ENCODE results near the gene MMP27.
A peak's percentile ranks its signal among the peaks of the same experiment; 100 is the strongest.
"Not testable (repeated sequence)": the region's sequence is repeated elsewhere in the genome, so short reads cannot be mapped to it uniquely, and the experiment has no call there.

Gene MMP27, protein sequence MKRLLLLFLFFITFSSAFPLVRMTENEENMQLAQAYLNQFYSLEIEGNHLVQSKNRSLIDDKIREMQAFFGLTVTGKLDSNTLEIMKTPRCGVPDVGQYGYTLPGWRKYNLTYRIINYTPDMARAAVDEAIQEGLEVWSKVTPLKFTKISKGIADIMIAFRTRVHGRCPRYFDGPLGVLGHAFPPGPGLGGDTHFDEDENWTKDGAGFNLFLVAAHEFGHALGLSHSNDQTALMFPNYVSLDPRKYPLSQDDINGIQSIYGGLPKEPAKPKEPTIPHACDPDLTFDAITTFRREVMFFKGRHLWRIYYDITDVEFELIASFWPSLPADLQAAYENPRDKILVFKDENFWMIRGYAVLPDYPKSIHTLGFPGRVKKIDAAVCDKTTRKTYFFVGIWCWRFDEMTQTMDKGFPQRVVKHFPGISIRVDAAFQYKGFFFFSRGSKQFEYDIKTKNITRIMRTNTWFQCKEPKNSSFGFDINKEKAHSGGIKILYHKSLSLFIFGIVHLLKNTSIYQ

GRCh38 chr11:102705626-102706025 is at the start of gene MMP27:
Gene MMP27 (minus strand): TSS chr11:102705769. CDS start chr11:102705714, 55 bp downstream.
- no peak for DNase-seq

DNA sequence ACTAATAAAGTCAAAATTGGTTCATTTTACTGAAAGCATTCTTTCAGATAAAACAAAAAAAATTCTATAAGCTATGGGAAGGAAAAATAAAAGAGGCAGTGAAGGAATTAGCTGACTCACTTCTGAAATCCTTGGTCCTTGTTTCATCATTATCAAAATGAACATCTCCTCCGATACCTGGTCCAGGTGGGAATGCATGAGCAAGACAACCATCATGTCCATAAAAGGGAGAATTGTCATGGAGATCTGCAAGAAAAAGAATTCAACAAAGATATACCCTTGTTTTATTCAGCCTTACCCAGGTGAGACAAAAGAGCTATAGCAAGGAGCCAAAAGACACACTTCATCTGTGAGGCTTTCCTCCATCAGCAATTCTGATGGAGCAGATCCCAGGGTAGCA is 47.7 kb upstream of the MMP27 start:
- DNase-seq, result no peak

DNA sequence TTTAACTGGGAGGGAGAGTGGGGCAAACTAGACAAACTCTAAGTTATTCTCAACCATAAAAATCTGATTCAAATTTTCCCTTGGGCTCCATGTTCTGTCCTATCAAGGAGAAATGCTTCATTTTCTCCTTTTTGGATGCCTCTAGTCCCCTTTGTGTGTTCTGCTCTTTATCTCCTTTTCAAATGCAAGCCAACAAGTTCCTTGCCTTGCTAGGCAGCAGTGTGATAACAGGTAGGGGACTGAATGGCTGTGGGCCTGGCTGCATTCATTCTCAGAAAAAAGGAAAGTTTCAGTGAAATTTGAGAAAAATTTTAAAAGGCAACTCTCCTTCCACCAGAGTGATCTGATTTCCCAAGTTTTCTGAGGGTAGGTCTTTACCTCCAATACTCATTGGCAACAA is 46.1 kb upstream of the MMP27 start:
- DNase-seq, result no peak

DNA sequence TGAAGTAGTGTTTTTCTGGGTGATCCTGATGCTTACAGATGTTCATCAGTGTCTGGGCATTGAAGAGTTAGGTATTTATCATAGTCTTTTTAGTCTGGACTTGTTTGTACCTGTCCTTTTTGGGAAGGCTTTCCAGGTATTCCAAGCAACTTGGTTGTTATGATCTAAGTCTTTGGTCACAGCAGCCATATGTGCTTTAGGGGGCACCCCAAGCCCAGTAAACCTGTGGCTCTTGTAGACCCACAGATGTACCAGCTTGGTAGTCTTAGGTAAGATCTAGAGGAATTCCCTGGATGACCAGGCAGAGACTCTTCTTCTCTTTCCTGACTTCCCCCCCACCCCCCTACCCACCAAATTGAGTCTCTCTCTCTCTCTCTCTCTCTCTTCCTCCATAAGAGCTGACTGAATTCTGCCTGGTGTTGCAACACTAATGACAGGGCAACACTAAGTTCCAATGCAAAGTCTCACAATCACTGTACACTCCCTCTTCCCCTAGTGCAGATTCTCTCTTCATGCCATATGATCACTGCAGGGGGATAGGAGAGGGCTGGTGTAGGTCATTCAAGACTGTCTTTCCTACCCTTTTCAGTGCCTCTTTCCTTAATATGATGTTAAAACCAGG is 43.6 kb upstream of the MMP27 start:
- no peak for DNase-seq

DNA sequence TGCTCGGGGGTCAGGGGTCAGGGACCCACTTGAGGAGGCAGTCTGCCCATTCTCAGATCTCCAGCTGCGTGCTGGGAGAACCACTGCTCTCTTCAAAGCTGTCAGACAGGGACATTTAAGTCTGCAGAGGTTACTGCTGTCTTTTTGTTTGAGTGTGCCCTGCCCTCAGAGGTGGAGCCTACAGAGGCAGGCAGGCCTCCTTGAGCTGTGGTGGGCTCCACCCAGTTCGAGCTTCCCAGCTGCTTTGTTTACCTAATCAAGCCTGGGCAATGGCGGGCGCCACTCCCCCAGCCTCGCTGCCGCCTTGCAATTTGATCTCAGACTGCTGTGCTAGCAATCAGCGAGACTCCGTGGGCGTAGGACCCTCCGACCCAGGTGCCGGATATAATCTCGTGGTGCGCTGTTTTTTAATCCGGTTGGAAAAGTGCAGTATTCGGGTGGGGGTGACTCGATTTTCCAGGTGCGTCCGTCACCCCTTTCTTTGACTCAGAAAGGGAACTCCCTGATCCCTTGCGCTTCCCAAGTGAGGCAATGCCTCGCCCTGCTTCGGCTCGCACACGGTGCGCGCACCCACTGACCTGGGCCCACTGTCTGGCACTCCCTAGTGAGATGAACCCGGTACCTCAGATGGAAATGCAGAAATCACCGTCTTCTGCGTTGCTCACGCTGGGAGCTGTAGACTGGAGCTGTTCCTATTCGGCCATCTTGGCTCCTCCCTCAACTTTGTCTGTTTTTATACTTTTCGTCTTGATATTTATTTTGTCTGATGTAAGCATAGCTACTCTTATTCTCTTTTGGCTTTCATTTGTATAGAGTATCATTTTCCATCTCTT is 41.4 kb upstream of the MMP27 start:
- DNase-seq, result not testable (repeated sequence)

DNA sequence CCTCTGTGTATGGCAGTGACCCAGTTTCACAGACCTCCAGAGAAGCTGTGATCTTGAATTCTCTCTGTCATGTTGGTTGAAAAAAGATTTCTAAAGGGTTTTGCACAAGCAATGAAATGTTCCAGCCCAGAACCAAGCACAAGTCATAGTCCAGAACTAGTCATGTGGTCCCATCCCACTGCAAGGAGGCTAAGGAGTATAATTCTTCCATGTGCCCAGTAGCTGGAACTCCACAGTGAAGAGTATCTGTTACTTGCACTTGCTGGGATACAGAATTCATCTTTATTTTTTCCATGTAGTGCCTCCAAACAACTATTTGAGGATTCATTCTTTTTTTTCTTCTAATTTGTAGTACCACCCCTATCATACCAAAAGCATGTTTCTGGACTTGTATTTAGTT is 29.1 kb upstream of the MMP27 start:
- no peak for DNase-seq

DNA sequence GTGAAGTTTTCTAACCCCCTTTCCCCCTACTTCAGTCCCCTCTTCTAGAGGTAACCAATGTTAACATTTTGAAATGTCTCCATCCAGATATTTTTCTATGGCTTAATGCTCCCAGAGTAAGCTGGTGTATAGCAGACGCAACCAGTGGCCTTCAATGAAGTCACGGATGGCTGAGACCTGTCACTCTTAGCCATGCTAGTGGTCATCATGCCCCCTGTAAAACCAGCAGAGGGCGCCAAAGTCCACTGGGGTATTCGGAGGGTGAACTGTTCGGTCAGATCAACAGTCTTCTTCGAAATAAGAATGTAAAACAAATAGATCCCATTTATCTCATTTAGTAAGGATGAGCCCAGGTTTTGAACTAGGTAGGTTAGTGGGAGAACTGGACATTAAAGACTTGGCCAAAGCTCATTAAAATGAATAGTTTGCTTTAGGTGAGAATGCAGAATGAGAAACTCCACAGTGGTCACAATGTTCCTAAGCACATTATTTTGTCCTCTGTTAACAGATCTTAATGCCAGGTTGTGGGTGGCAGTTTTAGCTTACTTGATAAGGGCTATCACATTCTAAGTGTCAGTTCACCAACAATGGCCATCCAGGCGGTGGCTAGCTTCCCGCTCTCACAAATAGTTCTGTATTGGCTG is 27.8 kb upstream of the MMP27 start:
- peak; percentile 14 to 44 for DNase-seq

DNA sequence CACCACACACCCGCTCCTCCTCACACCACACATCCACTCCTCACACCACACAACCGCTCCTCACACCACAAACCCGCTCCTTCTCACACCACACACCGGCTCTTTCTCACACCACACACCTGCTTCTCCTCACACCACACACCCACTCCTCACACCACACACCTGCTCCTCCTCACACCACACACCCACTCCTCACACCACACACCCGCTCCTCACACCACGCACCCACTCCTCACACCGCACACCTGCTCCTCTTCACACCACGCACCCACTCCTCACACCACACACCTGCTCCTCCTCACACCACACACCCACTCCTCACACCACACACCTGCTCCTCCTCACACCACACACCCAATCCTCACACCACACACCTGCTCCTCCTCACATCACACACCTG is 25.4 kb upstream of the MMP27 start:
- DNase-seq, result not testable (repeated sequence)

DNA sequence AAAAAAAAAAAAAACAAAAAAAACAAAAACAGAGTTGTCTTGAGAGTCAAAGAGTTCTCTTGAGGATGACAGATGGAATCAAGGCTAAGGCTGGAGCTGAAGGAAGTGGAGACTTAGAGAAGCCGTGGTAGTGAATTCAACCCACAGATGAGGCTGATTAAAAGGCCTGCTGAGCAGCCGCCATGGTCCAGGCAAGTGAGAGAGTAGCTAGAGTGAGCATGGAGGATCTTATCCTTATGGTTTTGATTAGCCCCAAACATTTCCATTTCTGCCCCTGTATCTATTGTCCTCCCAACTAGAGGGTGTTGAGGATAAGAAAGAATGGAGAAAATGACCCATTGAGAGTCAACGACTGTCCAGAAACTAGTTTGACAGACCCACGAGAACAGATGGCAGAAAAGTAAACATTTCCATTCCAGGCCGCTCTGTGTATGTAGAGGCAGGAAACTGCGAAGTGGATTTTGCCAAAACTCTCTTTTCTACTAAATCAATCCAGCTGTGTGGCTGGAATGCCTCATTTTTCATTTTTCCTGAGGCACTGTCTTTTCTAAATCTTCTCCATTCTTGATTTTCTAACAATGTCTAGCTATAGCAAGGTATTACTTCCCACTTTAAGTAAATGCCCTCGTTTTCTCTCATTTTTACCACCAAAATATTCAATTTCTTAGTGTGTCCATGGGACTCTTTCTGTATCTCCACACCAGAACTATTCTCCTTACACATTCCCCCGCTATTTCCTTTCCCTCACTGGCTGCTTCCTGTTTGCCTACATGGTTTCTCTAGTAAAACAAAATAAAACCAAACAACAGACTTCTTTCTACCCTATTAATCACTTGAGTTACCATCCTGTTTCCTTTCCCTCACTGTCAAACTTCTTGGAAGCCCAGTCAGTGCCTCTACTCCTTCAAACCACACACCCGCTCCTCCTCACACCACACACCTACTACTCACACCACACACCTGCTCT is 24.6 kb upstream of the MMP27 start:
- DNase-seq, result no peak

GRCh38 chr11:102727890-102728289 is 22.3 kb upstream of the MMP27 start:
- DNase-seq, result peak in 1 of 2 donors; percentile 12

GRCh38 chr11:102724904-102725500 is 19.4 kb upstream of the MMP27 start, which contains the start of gene MMP8:
Gene MMP8 (minus strand): TSS chr11:102724954. CDS start chr11:102724855, 99 bp downstream.
- no peak for DNase-seq

- DNase-seq, result no peak
These were observed 17.3 kb upstream of the MMP27 start for GRCh38 chr11:102722821-102723220.

DNA sequence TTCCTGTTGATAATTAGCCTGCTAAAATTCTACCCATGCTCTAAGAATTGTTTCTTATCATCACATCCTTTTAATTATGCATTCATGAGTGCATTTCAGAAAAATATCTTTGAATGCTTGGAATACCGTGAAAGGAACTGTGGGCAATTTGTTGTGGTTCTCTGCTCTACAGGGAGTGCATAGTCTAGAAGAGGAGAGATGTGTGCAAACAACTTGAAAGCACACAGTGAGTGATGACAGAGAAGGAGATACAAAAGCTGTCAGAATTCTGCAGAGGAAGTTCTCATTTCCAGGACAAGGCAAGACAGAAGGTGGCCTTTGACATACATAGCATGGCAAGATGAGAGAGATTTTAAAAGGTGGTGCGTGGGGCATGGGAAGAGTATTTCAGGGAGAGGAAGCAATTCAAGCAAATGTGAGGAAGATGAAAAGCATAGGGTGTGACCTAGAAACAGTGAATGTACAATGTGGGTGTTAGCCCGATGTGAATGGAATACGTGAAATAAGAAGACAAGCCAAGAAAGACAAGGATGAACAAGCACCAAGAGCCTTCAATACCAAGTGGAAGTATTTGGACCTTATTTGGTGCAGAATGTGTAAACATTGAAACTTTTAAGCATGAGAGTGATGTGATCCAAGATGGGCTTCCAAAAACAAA is 14.2 kb upstream of the MMP27 start:
- DNase-seq, result no peak

DNA sequence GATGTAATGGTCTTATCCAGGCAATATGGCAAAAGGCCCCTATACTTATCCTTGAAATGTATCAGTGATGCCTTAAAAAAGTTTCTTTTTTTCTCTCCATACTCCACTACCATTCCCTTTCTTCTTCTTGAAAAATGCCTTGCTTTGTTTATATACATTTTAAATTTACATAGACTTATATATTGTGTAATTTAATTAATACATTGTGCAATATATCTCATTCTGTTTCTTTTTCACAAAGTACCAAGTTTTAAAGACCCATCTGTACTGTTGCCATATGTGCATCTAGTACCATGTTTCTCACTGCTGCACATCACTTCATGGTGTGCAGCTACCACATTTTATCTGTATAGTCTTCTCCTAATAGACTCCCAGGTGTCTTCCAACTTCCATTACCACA is 11.7 kb upstream of the MMP27 start:
- DNase-seq, result no peak

GRCh38 chr11:102716527-102716926 is 11.0 kb upstream of the MMP27 start:
- DNase-seq, result no peak

- no peak for DNase-seq
These were observed 6.6 kb upstream of the MMP27 start for GRCh38 chr11:102712137-102712536.

GRCh38 chr11:102709201-102709945 is 3.8 kb upstream of the MMP27 start:
- peak in 1 of 2 donors; percentile 9 for DNase-seq

DNA sequence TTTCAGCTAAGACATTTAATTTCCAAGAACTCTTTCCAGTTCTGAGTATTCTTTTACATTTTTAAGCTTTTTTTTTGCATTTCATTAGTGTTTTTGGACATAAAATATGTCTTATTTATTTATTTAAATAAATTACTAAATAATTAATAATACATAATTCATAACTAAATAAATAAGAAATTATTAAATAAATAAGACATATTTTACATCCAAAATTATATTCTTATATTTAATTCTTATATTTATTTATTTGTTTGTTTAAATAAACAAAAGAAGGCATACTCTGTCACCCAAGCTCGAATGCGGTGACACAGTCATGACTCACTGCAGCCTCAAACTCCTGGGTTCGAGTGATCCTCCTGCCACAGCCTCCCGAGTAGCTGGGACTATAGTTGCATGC is 3.1 kb upstream of the MMP27 start:
- DNase-seq, result no peak

DNA sequence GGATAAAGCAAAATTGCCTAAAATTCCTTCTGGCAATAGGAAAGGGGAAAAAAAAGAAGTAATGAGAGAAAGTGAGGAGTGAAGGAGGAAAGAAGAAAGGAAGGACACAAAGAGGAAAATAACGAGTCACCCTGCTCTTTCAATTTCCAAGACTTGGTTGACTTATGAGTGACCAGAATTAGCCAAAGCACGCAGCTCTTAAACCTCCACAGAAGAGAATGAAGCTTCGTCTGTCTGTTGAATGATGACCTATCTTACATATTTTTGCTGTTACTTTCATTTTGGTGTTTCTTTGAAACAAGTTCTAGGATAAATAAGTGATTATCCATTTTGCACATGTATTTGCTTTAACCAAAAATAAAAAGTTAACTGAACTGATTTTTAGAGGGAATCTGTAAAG is 728 bp downstream of the MMP27 start:
- DNase-seq, result no peak

Data from CD4-positive, alpha-beta T cell treated with Interleukin-1 beta for 1 hour (primary cell).